BJ (cell line): ENCODE measurements around the gene S100A3. TPM values are rescaled to one million over a fixed set of nuclear protein-coding genes. Genes with fewer than 3 reads are reported as not detected.

Source experiments
- CTCF ChIA-PET: fragments of 350-600 bp; formaldehyde crosslinking; extraction: SDS; loops from one replicate; lab custom pipeline; 2021; ENCODE audit warnings: antibody characterized with exemption, inconsistent platforms; lab: Yijun Ruan, JAX
- POLR2A ChIA-PET: fragments of 300-600 bp; sonication (Branson Sonifier 250); formaldehyde crosslinking; extraction: SDS; loops from one replicate; lab custom pipeline; 2021; ENCODE audit warnings: antibody characterized with exemption; lab: Charles Lee
- DNase-seq: peaks from one replicate; pipeline ENCODE4 v3.0.0-alpha.2; 2011; ENCODE audit warnings: low read depth
- H3K27me3 ChIP-seq: 2 replicates; pipeline ENCODE4 v1.6.0; 2011; ENCODE audit warnings: low read length; ENCODE audit not compliant: control insufficient read depth, insufficient read depth
- H3K36me3 ChIP-seq: 2 replicates; pipeline ENCODE4 v1.5.1; 2011; ENCODE audit warnings: low read length; ENCODE audit not compliant: control insufficient read depth, insufficient read depth
- H3K4me3 ChIP-seq: 2 replicates; pipeline ENCODE4 v1.5.1; 2011; ENCODE audit warnings: low read depth, mild to moderate bottlenecking, control low read depth, low read length
- CTCF ChIP-seq: IDR thresholded peaks from 2 replicates; pipeline ENCODE4 v1.5.1; 2011; ENCODE audit warnings: low read depth, mild to moderate bottlenecking, control low read depth, inconsistent platforms, low read length, moderate library complexity; ENCODE audit not compliant: insufficient read depth
- polyA plus RNA-seq: library from polyadenylated mRNA; depleted of rRNA; stranded (reverse); fragments of >200 nt; gene quantifications from 2 replicates; pipeline ENCODE4 v1.2.3, GENCODE V29; 2011

S100A3 gene
- polyA plus RNA-seq, 1 experiment, result 9.5 TPM

- CTCF ChIA-PET, result interaction anchor here (3.3 to 11.1 kb wide), 3 partner anchors 12 to 104 kb away, joined by 22 to 223 read pairs (median 45); partner anchors contain the start of gene S100A14
- H3K4me3 ChIP-seq, result no peak overlapping the region
These were observed 36.0 kb downstream of the S100A3 start for GRCh38 chr1:153513023-153513422.

GRCh38 chr1:153510984-153511410, 38.1 kb downstream of the S100A3 start:
- CTCF ChIA-PET, result interaction anchor here (0.6 to 11.1 kb wide), 44 partner anchors 8 to 1468 kb away, joined by 3 to 223 read pairs (median 4); partner anchors contain the start of genes CHTOP, JTB, S100A1 and S100A13
- no peaks in the 10 kb centered on the region for H3K27me3 ChIP-seq
- H3K4me3 ChIP-seq, result no peak overlapping the region
- no peaks in the 10 kb centered on the region for H3K36me3 ChIP-seq
- no peak for DNase-seq
- TF ChIP-seq CTCF, result peak; percentile 97
- POLR2A ChIA-PET, result no interaction called here

More at GRCh38 chr1:153513023-153513422, 36.0 kb downstream of the S100A3 start:
- Histone ChIP-seq H3K27me3 (no peaks in the 10 kb centered on the region), H3K36me3 (no peaks in the 10 kb centered on the region)
- POLR2A ChIA-PET, result interaction anchor here (0.7 kb wide), 1 partner anchor 425 kb away, joined by 3 read pairs; no protein-coding TSS in a partner anchor
- DNase-seq, result no peak
- no peak for TF ChIP-seq CTCF

GRCh38 chr1:153509729-153510354, 39.2 kb downstream of the S100A3 start:
- no peaks in the 10 kb centered on the region for H3K36me3 ChIP-seq
- no peak for DNase-seq
- H3K4me3 ChIP-seq, result no peak overlapping the region
- no peaks in the 10 kb centered on the region for H3K27me3 ChIP-seq
- POLR2A ChIA-PET, result no interaction called here
- TF ChIP-seq CTCF, result peak; percentile 61
- CTCF ChIA-PET, result interaction anchor here (0.8 to 11.1 kb wide), 25 partner anchors 9 to 477 kb away, joined by 3 to 223 read pairs (median 5); partner anchors contain the start of genes CHTOP, S100A1, S100A13 and S100A14

DNA sequence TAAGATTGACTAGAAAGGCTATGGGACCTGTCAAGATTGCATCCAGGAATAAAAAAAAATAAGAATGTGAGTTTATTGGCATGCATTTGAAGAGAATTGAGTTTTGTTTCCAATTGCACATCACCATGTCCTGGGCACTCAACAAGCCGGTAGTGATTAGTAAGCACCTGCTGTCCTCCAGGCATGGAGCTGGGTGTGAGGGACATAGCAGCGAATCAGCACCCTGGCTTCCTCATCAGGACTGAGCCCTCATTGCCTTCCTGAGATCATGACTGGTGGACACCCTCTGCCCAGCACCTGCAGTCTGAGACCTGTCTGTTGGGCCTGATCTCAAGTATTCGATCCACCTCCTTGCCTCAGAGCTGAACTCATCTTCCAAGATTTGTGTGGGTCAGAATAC, 40.0 kb downstream of the S100A3 start:
- Histone ChIP-seq H3K36me3 (no peaks in the 10 kb centered on the region), H3K27me3 (no peaks in the 10 kb centered on the region), H3K4me3 (no peak overlapping the region)
- DNase-seq, result no peak
- POLR2A ChIA-PET, result no interaction called here
- TF ChIP-seq CTCF, result no peak
- CTCF ChIA-PET, result interaction anchor here (0.8 to 11.1 kb wide), 11 partner anchors 8 to 138 kb away, joined by 3 to 223 read pairs (median 7); partner anchors contain the start of genes S100A14 and S100A2

GRCh38 chr1:153507926-153508583, 41.0 kb downstream of the S100A3 start:
- POLR2A ChIA-PET, result no interaction called here
- H3K36me3 ChIP-seq, result no peaks in the 10 kb centered on the region
- no peaks in the 10 kb centered on the region for H3K27me3 ChIP-seq
- DNase-seq, result no peak
- TF ChIP-seq CTCF, result no peak
- CTCF ChIA-PET, result interaction anchor here (0.6 to 11.1 kb wide), 10 partner anchors 9 to 817 kb away, joined by 3 to 223 read pairs (median 6); partner anchors contain the start of gene ATP8B2
- H3K4me3 ChIP-seq, result no peak overlapping the region
